ENCODE measurements around the gene FUCA1.
"Not testable (repeated sequence)": the region's sequence is repeated elsewhere in the genome, so short reads cannot be mapped to it uniquely, and the experiment has no call there.

GRCh38 chr1:23826590-23826989, 41.5 kb downstream of the FUCA1 start:
- not testable (repeated sequence) for TF ChIP-seq CTCF, EZH2phosphoT487, EZH2 (IDR thresholded peaks at IDR 0.05)

Measured in neural progenitor cell (in vitro differentiated cells).